NCI-H460 (cell line): Measurements from ENCODE around the gene PDK4. TPM values are rescaled to one million over a fixed set of nuclear protein-coding genes. Genes with fewer than 3 reads are reported as not detected.

Experiments used
- DNase-seq: peaks from one replicate; pipeline ENCODE4 v3.0.0-alpha.2; 2016; ENCODE audit warnings: low read depth; ENCODE audit errors: extremely low read depth
- total RNA-seq: library from RNA; depleted of rRNA; stranded (reverse); fragments of >200 nt; shearing (Covaris generic); gene quantifications from 2 replicates; pipeline ENCODE4 v1.2.3, GENCODE V29; 2014; rRNA removed

PDK4 gene
- total RNA-seq, 1 experiment from 2014 or later, result 6.2 TPM

GRCh38 chr7:95536656-95537311 is 59.5 kb downstream of the PDK4 start:
- DNase-seq, result no peak

- no peak for DNase-seq
Measured at GRCh38 chr7:95535662-95536061, 60.7 kb downstream of the PDK4 start.

- DNase-seq, result no peak
Measured at GRCh38 chr7:95534796-95535195, 61.5 kb downstream of the PDK4 start.

Other genes with a start within 250 kb of the PDK4 start
- gene PON3, start 200.1 kb downstream of the PDK4 start, total RNA-seq, result 0.77 and 0.98 TPM in 2 replicates
- 64.9 and 68.2 TPM in 2 replicates for gene PON2, start 161.5 kb downstream of the PDK4 start, total RNA-seq
- 0.47 TPM in 1 of 2 replicates, not detected in the other for gene ASB4, start 110.6 kb downstream of the PDK4 start, total RNA-seq
- not detected in 2 replicates for gene DYNC1I1, start 176.0 kb upstream of the PDK4 start, total RNA-seq